Hepatocyte (in vitro differentiated cells): Measurements from ENCODE around the gene GLI2. TPM values are rescaled to one million over a fixed set of nuclear protein-coding genes. Genes with fewer than 3 reads are reported as not detected.

Experiments used
- DNase-seq: peaks from one replicate; pipeline ENCODE4 v3.0.0-alpha.2; 2016; ENCODE audit warnings: low spot score
- H2AFZ ChIP-seq: fragments of 200-600 bp; sonication (generic); 2 replicates; pipeline ENCODE4 v1.6.0; 2016; ENCODE audit warnings: antibody characterized with exemption, mild to moderate bottlenecking
- H3K27ac ChIP-seq: fragments of 200-600 bp; sonication (generic); 2 replicates; pipeline ENCODE4 v1.5.1; 2016; ENCODE audit warnings: mild to moderate bottlenecking
- H3K27me3 ChIP-seq: fragments of 200-600 bp; sonication (generic); 2 replicates; pipeline ENCODE4 v1.6.1; 2016
- H3K36me3 ChIP-seq: fragments of 200-600 bp; sonication (generic); replicated peaks from 2 replicates; pipeline ENCODE4 v1.5.1; 2016; ENCODE audit warnings: low read depth; ENCODE audit not compliant: insufficient read depth
- H3K4me1 ChIP-seq: fragments of 200-600 bp; sonication (generic); 2 replicates; pipeline ENCODE4 v1.5.1; 2016; ENCODE audit warnings: mild to moderate bottlenecking, moderate library complexity; ENCODE audit not compliant: insufficient read depth
- H3K4me2 ChIP-seq: fragments of 200-600 bp; sonication (generic); 2 replicates; pipeline ENCODE4 v1.6.0; 2016
- H3K4me3 ChIP-seq: fragments of 200-600 bp; sonication (generic); 2 replicates; pipeline ENCODE4 v1.5.1; 2016; ENCODE audit warnings: mild to moderate bottlenecking
- H3K79me2 ChIP-seq: fragments of 200-600 bp; sonication (generic); 2 replicates; pipeline ENCODE4 v1.6.0; 2017; ENCODE audit warnings: mild to moderate bottlenecking
- H3K9me2 ChIP-seq: fragments of 200-600 bp; sonication (generic); replicated peaks from 2 replicates; pipeline ENCODE4 v1.6.0; 2017; ENCODE audit warnings: mild to moderate bottlenecking; ENCODE audit not compliant: insufficient read depth
- H3K9me3 ChIP-seq: fragments of 200-600 bp; sonication (generic); 2 replicates; pipeline ENCODE4 v1.5.1; 2016; ENCODE audit warnings: low read depth, mild to moderate bottlenecking
- H4K20me1 ChIP-seq: fragments of 200-600 bp; sonication (generic); 2 replicates; pipeline ENCODE4 v1.6.0; 2016; ENCODE audit warnings: mild to moderate bottlenecking; ENCODE audit not compliant: insufficient read depth, poor library complexity, severe bottlenecking
- EZH2 ChIP-seq: fragments of 200-600 bp; sonication (generic); IDR thresholded peaks from 2 replicates; pipeline ENCODE4 v1.6.1; 2016; ENCODE audit warnings: antibody characterized with exemption, mild to moderate bottlenecking, borderline replicate concordance
- EZH2phosphoT487 ChIP-seq: fragments of 200-600 bp; sonication (generic); IDR thresholded peaks from one replicate; pipeline ENCODE4 v1.6.1; 2018; ENCODE audit warnings: antibody characterized with exemption, mild to moderate bottlenecking, low read depth, moderate library complexity; ENCODE audit not compliant: unreplicated experiment, severe bottlenecking
- WGBS: methylation state at CpG from one replicate; pipeline ENCODE4 v1.1.6; 2016; ENCODE audit warnings: low lambda C conversion rate; ENCODE audit errors: missing lambda C conversion rate; 5-methylcytosine and 5-hydroxymethylcytosine counted together
- polyA plus RNA-seq: library from polyadenylated mRNA; unstranded; fragments of >200 nt; fragmentation: Nextera tagmentation; extraction: Ambion mirVana; gene quantifications from 2 replicates; pipeline ENCODE4 v1.2.1, GENCODE V29; 2016
- total RNA-seq: library from RNA; depleted of rRNA; stranded (reverse); fragments of >200 nt; gene quantifications from 2 replicates; pipeline ENCODE4 v1.2.3, GENCODE V29; 2014
- TF ChIP-seq, protein P1 (sequence below): fragments of 200-600 bp; sonication (generic); IDR thresholded peaks from 2 replicates; pipeline ENCODE4 v1.5.1; 2016; ENCODE audit warnings: antibody characterized with exemption, mild to moderate bottlenecking; ENCODE audit not compliant: poor library complexity

GLI2 gene
- total and polyA plus RNA-seq, 2 experiments from 2014 or later, result 5.3 to 5.8 TPM

DNA sequence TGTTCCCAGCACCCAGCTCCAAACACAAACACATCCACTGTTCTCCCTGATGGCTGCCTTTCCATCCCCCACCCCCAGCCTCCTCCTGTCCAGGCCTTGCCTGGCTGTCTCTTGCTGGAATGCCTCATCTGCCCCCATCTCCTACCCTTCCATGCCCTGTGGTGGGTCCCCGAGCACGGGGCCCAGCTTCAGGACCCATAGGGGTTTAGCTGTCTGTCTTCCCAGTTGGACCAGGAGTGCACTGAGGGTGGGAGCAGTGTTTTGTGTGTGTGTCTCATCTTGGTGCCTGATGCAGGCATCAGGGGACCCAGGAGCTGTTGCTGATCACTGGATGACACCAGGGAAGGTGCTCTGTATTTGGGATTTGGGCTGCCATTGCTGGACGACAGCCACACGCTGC, 34.5 kb downstream of the GLI2 start:
- H3K27me3 ChIP-seq, result no peaks in the 10 kb centered on the region
- no peak for DNase-seq
- H3K4me1 ChIP-seq, result peaks cover 38% of the 10 kb centered on the region
- H2AFZ ChIP-seq, result no peak overlapping the region
- no peak overlapping the region for H3K4me3 ChIP-seq
- H3K9me3 ChIP-seq, result no peaks in the 10 kb centered on the region
- no peak for TF ChIP-seq EZH2phosphoT487
- TF ChIP-seq, protein P1, sequence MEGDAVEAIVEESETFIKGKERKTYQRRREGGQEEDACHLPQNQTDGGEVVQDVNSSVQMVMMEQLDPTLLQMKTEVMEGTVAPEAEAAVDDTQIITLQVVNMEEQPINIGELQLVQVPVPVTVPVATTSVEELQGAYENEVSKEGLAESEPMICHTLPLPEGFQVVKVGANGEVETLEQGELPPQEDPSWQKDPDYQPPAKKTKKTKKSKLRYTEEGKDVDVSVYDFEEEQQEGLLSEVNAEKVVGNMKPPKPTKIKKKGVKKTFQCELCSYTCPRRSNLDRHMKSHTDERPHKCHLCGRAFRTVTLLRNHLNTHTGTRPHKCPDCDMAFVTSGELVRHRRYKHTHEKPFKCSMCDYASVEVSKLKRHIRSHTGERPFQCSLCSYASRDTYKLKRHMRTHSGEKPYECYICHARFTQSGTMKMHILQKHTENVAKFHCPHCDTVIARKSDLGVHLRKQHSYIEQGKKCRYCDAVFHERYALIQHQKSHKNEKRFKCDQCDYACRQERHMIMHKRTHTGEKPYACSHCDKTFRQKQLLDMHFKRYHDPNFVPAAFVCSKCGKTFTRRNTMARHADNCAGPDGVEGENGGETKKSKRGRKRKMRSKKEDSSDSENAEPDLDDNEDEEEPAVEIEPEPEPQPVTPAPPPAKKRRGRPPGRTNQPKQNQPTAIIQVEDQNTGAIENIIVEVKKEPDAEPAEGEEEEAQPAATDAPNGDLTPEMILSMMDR, result no peak
- TF ChIP-seq EZH2, result no peak
- no peak overlapping the region for H3K4me2 ChIP-seq
- WGBS, result 93% methylated on average over 4 of the region's 4 CpGs
- no peaks in the 10 kb centered on the region for H3K9me2 ChIP-seq
- H3K27ac ChIP-seq, result no peak overlapping the region
- H3K36me3 ChIP-seq, result no peaks in the 10 kb centered on the region
- peaks cover 27% of the 10 kb centered on the region for H3K79me2 ChIP-seq
- no peaks in the 10 kb centered on the region for H4K20me1 ChIP-seq

- H3K9me2 ChIP-seq, result no peaks in the 10 kb centered on the region
- H3K9me3 ChIP-seq, result no peaks in the 10 kb centered on the region
- no peaks in the 10 kb centered on the region for H3K36me3 ChIP-seq
- no peak for DNase-seq
- H3K79me2 ChIP-seq, result peaks cover 30% of the 10 kb centered on the region
- no peak overlapping the region for H2AFZ ChIP-seq
- no peak overlapping the region for H3K4me3 ChIP-seq
- TF ChIP-seq, protein P1, result no peak
- no peak for TF ChIP-seq EZH2phosphoT487
- TF ChIP-seq EZH2, result no peak
- H4K20me1 ChIP-seq, result no peaks in the 10 kb centered on the region
- no peak overlapping the region for H3K4me2 ChIP-seq
- H3K27ac ChIP-seq, result peak overlapping the region; percentile 4
- WGBS, result 91% methylated on average over 6 of the region's 6 CpGs
- peaks cover 33% of the 10 kb centered on the region for H3K4me1 ChIP-seq
- no peaks in the 10 kb centered on the region for H3K27me3 ChIP-seq
Measured at GRCh38 chr2:120770641-120771040, 35.0 kb downstream of the GLI2 start.

- peak overlapping the region; percentile 15 for H3K4me2 ChIP-seq
Measured at GRCh38 chr2:120771111-120771780, 35.6 kb downstream of the GLI2 start.

More at GRCh38 chr2:120771111-120771780, 35.6 kb downstream of the GLI2 start:
- Histone ChIP-seq H2AFZ (no peak overlapping the region), H3K9me3 (no peaks in the 10 kb centered on the region), H3K36me3 (no peaks in the 10 kb centered on the region), H3K27ac (peak overlapping the region; percentile 58), H3K27me3 (no peaks in the 10 kb centered on the region), H3K4me3 (no peak overlapping the region), H3K4me1 (peaks cover 29% of the 10 kb centered on the region), H3K79me2 (peaks cover 35% of the 10 kb centered on the region), H3K9me2 (no peaks in the 10 kb centered on the region), H4K20me1 (no peaks in the 10 kb centered on the region)
- TF ChIP-seq EZH2phosphoT487, result no peak
- TF ChIP-seq, protein P1, result no peak
- TF ChIP-seq EZH2, result no peak
- DNase-seq, result peak; percentile 63
- 70% methylated on average over 14 of the region's 14 CpGs for WGBS
